Amniotic epithelial cell (primary cell): ENCODE results near the gene YES1.
"Not testable (repeated sequence)": the region's sequence is repeated elsewhere in the genome, so short reads cannot be mapped to it uniquely, and the experiment has no call there.

Experiments
- DNase-seq: peaks from one replicate; pipeline ENCODE4 v3.0.0-alpha.2; 2010; ENCODE audit warnings: low read depth

Gene YES1

GRCh38 chr18:683531-683930 is 128.5 kb downstream of the YES1 start:
- no peak for DNase-seq

- no peak for DNase-seq
These were observed 129.2 kb downstream of the YES1 start for GRCh38 chr18:682833-683232.

GRCh38 chr18:682416-682815 is 129.6 kb downstream of the YES1 start:
- not testable (repeated sequence) for DNase-seq

GRCh38 chr18:681985-682384 is 130.1 kb downstream of the YES1 start:
- DNase-seq, result no peak

DNA sequence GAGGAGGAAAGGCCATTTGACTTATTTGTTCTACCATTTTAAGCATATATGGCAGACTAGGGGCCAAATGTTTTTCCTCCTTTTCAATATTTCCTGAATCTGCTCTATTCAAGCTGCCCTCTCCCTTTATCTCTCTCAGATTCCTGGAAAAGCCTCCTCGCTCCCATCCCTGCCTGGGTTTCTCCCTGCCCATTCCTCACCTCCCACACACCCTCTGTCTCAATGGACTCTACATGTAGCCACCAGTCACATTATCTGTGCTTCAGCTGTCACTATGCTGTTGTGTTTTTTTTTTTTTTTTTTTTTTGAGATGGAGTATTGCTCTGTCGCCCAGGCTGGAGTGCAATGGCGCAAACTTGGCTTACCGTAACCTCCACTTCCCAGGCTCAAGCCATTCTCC is 131.7 kb downstream of the YES1 start:
- no peak for DNase-seq

- no peak for DNase-seq
These were observed 132.5 kb downstream of the YES1 start for GRCh38 chr18:679516-679915.

GRCh38 chr18:678482-679182 is 133.4 kb downstream of the YES1 start:
- no peak for DNase-seq

DNA sequence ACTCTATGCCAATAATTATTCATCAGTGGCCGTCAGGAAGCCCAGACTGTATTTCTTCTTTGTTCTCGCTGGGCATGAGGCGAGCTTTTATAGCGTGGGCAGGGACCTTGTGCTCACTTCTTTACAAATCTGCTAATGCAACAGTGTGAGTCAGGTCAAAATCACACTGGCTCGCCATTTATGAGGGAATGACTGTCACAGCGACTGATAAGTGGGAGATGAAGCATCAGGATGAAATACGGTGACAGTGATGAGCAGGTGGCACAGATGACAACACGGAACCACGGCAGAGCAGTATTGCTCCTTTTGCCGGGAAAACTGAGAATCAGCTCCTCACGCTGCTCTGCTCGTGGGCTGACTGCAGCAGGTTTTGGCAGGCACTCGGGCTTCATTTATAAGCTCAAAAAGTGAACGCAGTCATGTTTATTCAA is 134.1 kb downstream of the YES1 start:
- peak; percentile 24 for DNase-seq

DNA sequence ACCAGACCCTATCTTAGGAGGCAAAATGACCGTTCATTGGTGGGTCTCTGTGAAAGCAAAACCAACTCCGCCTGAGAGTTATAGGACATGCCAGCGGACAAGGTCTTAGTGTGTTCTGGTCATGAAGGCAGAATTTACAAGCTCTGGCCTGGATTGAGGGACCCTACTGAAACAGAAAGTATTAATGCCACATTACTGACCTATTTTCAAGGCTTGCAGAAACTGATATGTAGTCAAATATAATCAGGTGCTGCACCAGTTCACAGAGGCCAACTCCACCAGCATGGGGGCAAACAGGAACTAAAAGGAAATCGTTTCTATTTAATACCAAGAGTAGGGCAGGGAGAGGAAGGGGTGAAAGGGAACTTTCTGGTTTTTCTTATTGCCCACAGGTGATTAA is 134.9 kb downstream of the YES1 start:
- no peak for DNase-seq

DNA sequence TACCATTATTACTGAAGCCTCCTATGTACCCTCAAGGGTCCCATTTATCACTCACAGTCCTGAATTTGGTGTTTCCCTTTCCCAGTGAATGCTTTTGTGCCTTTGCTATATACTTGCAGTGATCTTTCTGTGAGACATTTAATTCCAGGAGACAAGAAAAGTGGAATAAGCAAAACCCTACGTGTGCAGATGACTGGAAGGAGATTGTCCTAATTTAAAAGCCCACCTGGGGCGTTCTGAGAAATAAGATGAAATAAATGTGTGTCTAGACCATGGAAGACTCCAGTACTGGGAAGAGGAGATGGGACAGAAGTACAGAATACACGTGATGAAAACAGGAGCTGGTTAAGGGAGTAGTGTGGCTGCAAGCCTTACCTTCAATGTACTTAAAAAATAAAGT is 135.3 kb downstream of the YES1 start:
- no peak for DNase-seq

DNA sequence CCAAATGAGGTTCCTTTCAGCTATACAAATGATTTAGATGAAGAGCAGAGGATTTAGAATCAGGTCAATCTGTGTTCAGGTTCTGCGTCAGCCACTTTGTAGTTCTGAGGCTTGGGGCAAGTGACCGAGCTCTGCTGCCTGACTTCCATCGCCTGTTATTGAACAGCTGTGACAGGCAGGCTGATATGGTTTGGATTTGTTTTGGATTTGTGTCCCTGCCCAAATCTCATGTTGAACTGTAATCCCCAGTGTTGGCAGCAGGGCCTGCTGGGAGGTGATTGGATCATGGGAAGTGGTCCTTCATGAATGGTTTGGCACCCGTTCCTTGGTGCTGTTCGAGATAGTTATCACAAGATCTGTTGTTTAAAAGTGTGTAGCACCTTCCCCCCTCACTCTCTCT is 136.0 kb downstream of the YES1 start:
- DNase-seq, result no peak

DNA sequence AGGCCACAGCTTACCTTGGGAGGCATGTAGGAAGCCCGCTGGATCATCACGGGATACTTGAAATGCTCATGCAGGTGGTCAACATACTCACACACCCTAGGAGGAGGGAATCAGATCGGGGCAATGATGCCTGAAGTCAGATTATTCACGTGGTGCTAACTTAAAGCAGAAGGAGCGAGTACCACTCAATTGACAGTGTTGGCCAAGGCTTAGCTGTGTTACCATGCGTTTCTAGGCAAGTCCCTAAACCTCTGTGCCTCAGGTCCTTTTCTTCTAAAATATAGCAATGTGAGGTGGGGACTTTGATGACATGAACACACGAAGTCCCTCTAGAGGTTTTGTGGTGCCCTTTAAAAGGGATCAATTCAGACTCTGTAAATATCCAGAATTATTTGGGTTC is 136.7 kb downstream of the YES1 start:
- no peak for DNase-seq

DNA sequence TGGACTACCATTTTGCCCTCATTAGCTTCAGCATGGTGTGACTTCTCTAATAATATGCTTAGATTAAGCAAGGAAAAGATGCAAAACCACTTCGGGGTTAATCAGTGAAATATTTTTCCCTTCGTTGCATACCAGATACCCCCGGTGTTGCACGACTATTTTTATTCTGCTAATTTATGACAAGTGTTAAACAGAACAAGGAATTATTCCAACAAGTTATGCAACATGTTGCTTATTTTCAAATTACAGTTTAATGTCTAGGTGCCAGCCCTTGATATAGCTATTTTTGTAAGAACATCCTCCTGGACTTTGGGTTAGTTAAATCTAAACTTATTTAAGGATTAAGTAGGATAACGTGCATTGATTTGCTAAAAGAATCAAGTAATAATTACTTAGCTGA is 138.3 kb downstream of the YES1 start:
- no peak for DNase-seq

DNA sequence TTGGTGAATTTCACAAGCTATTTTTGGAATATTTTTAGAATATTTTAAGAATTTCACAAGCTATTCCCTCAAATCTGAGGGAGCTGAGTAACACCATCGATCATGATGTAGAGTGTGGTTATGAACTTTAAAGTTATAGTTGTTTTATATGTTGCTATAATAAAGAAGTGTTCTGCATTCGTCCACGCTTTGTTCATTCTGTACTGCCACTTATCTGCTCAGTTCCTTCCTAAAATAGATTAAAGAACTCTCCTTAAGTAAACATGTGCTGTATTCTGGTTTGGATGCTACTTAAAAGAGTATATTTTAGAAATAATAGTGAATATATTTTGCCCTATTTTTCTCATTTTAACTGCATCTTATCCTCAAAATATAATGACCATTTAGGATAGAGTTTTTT is 138.7 kb downstream of the YES1 start:
- DNase-seq, result no peak
